Suppressor macrophage treated with lipopolysaccharide for 4 hours (primary cell): ENCODE measurements around the gene ERI3.

ENCODE experiments used
- DNase-seq: peaks from one replicate; pipeline ENCODE4 v3.0.0-alpha.2; 2020

Gene ERI3

DNA sequence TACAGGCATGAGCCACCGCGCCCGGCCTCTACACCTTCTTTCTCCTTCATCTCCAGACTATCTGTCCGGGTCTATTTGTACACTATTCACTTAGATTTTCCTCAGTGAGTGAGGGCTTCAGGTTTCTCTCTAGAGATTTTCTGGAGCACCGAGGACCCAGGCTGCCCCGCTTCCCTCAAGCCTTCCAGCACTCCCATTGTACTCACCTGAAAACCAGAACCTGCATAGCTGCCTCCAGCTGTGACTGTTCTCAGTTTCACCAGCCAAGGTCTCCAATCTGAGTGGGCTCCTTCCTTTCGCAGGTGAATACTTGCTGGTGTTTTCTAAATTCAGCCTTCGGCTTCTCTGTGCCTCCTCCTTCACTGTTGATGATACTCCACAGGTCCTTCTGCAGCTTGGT lies 154.7 kb downstream of the ERI3 start:
- no peak for DNase-seq

DNA sequence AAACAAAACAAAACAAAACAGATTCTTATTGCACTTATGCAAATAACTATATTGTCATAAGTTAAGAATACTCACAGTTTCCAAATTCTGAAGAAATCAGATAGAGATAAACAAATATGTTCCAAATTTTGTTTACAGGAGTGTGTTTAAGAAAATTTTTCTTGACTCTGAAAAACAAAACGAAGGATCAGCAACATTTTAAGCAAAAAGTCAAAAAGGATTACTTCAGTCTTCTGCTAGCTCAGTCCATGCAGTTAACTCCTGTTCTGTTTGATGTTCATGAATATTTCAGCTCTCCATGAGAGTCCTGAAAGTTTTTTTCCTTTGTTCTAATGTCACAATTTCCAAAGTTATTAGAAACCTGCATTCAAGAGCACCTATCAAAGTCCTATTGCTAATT lies 180.4 kb downstream of the ERI3 start:
- no peak for DNase-seq
